AG10803 (cell line): Measurements from ENCODE around the gene UBE2G2.

Experiments used
- DNase-seq: peaks from one replicate; pipeline ENCODE4 v3.0.0; 2010; ENCODE audit warnings: low read depth
- H3K4me3 ChIP-seq: 2 replicates; pipeline ENCODE4 v1.5.1; 2011; ENCODE audit warnings: mild to moderate bottlenecking, low read length, control low read depth
- TF ChIP-seq, protein P1 (sequence below): conservative IDR thresholded peaks from 2 replicates; pipeline ENCODE4 v1.5.1; 2011; ENCODE audit warnings: mild to moderate bottlenecking, low read length, control low read depth, inconsistent platforms

The UBE2G2 gene

DNA sequence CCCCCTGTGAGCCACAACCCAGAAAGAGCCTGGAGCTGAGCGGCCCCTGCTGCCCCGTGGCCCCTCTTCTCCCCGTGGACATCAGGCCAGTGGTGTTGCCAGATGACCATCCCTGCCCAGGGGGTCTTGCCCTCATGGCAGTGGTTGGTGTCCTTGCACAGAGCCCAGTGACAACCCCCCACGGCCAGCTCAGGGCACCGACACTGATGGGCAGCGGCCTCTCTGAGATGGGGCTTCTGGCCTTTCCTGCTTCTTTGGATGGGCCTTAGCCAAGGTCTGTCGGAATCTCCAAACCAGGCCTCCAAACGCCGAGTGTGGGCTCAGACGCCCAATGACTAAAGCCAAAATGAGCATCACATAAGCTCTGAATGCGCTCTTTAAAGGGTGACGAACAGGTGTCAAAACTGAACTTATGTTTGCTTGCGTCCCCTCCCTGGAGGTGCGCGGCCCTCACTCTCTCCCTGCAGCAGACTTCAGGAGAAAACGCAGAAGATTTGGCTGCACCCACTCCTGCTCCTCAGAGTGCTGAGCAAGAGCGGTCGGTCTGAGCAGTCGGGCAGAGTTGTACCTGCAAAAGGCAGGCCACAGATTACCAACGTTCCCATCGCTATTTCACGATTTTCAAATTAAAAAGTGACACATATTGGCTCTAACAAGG, 41.9 kb downstream of the UBE2G2 start:
- H3K4me3 ChIP-seq: no peak overlapping the region
- no peak for DNase-seq
- TF ChIP-seq, protein P1, sequence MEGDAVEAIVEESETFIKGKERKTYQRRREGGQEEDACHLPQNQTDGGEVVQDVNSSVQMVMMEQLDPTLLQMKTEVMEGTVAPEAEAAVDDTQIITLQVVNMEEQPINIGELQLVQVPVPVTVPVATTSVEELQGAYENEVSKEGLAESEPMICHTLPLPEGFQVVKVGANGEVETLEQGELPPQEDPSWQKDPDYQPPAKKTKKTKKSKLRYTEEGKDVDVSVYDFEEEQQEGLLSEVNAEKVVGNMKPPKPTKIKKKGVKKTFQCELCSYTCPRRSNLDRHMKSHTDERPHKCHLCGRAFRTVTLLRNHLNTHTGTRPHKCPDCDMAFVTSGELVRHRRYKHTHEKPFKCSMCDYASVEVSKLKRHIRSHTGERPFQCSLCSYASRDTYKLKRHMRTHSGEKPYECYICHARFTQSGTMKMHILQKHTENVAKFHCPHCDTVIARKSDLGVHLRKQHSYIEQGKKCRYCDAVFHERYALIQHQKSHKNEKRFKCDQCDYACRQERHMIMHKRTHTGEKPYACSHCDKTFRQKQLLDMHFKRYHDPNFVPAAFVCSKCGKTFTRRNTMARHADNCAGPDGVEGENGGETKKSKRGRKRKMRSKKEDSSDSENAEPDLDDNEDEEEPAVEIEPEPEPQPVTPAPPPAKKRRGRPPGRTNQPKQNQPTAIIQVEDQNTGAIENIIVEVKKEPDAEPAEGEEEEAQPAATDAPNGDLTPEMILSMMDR: no peak

DNA sequence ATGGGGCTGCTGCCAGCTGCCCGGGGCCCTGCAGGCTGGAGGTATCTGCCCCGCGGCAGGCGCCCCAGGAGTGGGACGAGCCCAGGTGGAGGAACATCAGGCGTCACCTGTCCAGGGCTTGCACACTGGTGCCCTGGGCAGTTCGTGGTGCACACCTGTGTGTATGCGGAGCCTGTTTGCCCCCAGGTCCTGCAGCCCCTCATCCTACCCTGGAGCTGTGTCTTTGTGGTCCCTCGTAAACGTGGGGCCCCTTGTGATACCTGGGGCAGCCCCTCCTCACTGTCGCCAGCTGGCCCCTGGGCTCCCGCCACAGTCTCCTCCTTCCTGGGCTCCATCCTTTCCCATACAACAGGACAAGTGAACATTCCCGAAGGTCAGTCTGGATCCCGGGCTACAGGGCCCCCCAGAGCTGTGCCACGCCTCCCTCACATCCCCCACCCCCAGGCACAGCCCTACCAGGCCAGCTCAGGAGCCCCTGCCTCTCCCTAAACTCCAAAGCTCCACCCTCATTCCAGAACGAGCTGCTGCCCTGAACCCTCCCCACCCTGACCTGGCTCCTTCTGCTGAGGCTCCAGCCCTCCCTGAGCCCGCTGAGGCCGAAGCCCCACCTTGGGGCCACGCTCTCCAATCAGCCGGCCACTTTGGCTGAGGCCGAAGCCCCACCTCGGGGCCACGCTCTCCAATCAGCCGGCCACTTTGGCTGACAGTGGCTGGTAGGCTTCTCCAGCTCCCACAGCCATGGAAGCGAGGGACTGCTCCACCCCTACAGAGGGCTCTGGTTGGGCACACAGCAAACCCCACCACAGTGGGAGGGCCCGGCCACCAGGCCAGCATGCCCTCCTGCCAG, 42.6 kb downstream of the UBE2G2 start:
- no peak for DNase-seq
- TF ChIP-seq, protein P1: no peak
- H3K4me3 ChIP-seq: no peak overlapping the region

DNA sequence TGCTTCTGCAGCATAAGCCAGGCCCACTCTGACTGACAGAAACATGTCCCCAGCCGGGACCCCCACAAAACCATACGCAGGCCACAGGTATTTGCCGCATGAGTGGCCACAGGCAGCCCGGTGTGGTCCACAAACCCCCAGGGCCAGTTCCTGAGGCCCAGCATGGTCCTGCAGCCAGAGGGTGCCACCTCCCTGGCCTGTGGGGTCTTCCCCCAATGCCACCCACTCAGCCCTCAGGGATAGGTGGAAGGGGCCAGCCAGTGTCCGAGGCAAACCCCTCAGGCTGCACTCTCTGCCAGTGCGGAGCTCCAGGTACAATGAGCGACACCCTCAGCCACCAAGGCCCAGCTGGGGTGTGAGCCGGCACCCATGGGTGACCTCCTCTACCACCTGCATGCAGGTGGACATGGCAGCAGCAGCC, 43.5 kb downstream of the UBE2G2 start:
- TF ChIP-seq, protein P1: no peak
- no peak overlapping the region for H3K4me3 ChIP-seq
- DNase-seq: no peak

DNA sequence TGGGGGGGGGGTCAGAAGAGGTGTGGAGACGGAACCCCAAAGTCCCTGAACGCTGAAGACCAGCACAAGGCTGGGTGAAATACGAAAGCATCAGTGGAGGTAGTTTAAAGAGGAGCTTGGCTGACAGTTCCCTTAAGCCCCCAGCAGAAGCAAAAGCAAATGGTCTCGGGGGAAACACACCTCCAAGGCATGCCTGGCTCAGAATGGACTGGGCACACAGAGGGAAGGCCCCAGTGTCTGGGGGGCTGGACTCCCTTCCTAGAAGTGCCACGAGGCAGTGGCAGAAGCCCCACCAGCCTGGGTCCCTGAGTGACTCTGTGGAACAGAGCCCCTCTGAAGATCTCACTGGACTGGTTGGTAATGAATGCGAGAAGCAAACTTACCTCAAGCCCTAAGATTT, 43.9 kb downstream of the UBE2G2 start:
- no peak for DNase-seq
- TF ChIP-seq, protein P1: no peak
- H3K4me3 ChIP-seq: no peak overlapping the region

DNA sequence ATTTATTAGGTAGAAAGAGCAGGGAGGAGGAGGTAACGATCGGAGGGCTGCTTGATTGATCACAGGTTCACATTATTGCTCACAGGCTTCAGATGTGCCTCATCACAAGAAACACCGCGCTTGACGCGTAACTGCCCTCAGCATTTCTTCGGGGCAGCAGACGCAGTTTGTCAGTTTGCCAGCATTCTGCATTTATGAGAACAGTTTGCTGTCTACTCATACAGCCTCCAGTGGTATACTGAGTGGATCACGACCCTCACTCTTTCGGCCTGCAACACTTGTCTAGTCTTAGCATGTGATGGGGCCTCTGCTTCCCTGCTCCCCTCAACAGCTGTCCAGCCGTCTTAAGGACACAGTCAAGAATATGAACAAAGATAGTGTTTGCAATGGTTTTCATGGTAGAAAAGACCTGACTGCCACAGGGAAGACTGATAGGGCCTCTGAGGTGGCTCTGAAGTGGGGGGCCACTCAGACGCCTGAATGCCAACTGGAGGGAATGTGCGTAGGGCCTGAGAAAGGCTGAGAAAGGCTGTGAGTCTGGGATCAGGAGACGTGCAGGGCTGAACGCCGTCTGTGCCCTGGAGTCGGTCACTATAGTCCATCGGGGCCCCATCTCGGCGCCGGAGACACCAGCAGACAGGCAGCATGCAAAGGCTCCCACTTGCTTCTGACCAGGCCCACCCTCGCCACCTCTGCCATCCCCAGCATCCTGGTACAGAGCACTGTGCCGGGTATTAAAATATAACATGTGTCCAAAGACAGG, 45.0 kb downstream of the UBE2G2 start:
- H3K4me3 ChIP-seq: no peak overlapping the region
- TF ChIP-seq, protein P1: no peak
- DNase-seq: no peak

DNA sequence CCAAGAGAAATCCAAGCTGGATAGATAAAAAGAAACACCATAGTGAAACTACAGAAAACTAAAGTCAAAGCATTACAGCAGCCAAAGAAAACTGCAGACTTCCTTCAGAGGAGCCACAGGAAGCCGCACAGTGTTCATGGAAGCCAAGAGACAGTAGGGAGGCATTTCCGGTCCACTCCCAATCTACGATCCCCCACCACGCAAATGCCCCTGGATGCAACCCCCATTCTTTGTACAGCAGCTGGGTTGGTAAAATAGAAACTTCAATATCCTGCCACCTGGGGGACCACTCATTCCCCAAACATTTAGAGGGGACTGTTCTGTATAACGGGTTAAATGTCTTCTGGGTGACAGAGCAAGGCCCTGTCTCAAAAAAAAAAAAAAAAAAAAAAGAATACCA, 46.4 kb downstream of the UBE2G2 start:
- H3K4me3 ChIP-seq: no peak overlapping the region
- no peak for DNase-seq
- TF ChIP-seq, protein P1: no peak
